Naive thymus-derived CD8-positive, alpha-beta T cell (primary cell): ENCODE measurements around the gene ADAMTS2. TPM values are rescaled to one million over a fixed set of nuclear protein-coding genes. Genes with fewer than 3 reads are reported as not detected.
A peak's percentile ranks its signal among the peaks of the same experiment; 100 is the strongest.

Experiments used
- ATAC-seq, 2 donors: fragments of 150-1000 bp; cut with Tn5 transposase in 1 of 2; sonication (Bioruptor Pico), chemical (Tn5 transposase) in 1 of 2; 1 replicate in 1 of 2; 2 replicates in 1 of 2; pipeline ENCODE4 v1.10.0; 2021; ENCODE audit warnings: mild to moderate bottlenecking in 2 of 2, moderate library complexity in 2 of 2
- POLR2A ChIA-PET: fragments of 350-600 bp; sonication (Branson Sonifier 250); formaldehyde crosslinking; loops from one replicate; lab custom pipeline; 2021; ENCODE audit warnings: antibody characterized with exemption; lab: Charles Lee
- DNase-seq, 10 donors: peaks; one replicate each; pipeline versions ENCODE4 v3.0.0 to v3.0.0-alpha.2; 2020 to 2022
- H3K27ac Mint-ChIP-seq, 10 donors: one replicate each; pipeline ENCODE4 v1.8.0; 2020 to 2022; ENCODE audit warnings: mild to moderate bottlenecking in 10 of 10, mixed read lengths in 10 of 10, moderate library complexity in 4 of 10, inconsistent platforms in 1 of 10
- H3K27me3 Mint-ChIP-seq, 5 donors: one replicate each; pipeline ENCODE4 v1.8.0; 2021 to 2022; ENCODE audit warnings: mixed read lengths in 5 of 5
- H3K36me3 Mint-ChIP-seq, 3 donors: one replicate each; pipeline ENCODE4 v1.8.0; 2020 to 2022; ENCODE audit warnings: mixed read lengths in 3 of 3, mild to moderate bottlenecking in 2 of 3, inconsistent platforms in 1 of 3
- H3K4me1 Mint-ChIP-seq, 4 donors: one replicate each; pipeline ENCODE4 v1.8.0; 2021 to 2022; ENCODE audit warnings: mixed read lengths in 4 of 4
- H3K4me3 Mint-ChIP-seq, 10 donors: one replicate each; pipeline ENCODE4 v1.8.0; 2020 to 2022; ENCODE audit warnings: mild to moderate bottlenecking in 10 of 10, mixed read lengths in 10 of 10, moderate library complexity in 6 of 10, inconsistent platforms in 1 of 10
- H3K9me3 Mint-ChIP-seq, 9 donors: one replicate each; pipeline ENCODE4 v1.8.0; 2020 to 2022; ENCODE audit warnings: mixed read lengths in 9 of 9, mild to moderate bottlenecking in 3 of 9, inconsistent platforms in 1 of 9, moderate library complexity in 1 of 9
- polyA plus RNA-seq, 3 donors: library from polyadenylated mRNA; unstranded; fragments of 300-500 nt; fragmentation: Illumina TruSeq; gene quantifications; one replicate each; pipeline ENCODE4 v1.2.3, GENCODE V29; 2021
- total RNA-seq, 8 experiments: library from RNA in 2 of 8; stranded (reverse) in 2 of 8; gene quantifications; one replicate each; pipeline ENCODE4 v1.2.3 and lab custom pipeline; 2021 to 2026

Gene ADAMTS2
- total and polyA plus RNA-seq, 5 experiments from 2014 or later: 0.02 TPM; not detected in 4

GRCh38 chr5:179300581-179301180, 44.6 kb downstream of the ADAMTS2 start:
- Mint-ChIP-seq H3K27me3 (peaks cover 0 to 29% (median 5%) of the 10 kb centered on the region in 5 donors), H3K27ac (no peak overlapping the region), H3K4me3 (no peak overlapping the region), H3K9me3 (peaks cover 7 to 45% (median 22%) of the 10 kb centered on the region in 9 donors), H3K36me3 (peaks cover 0 to 22% (median 2%) of the 10 kb centered on the region in 3 donors), H3K4me1 (no peaks in the 10 kb centered on the region)
- ATAC-seq (no peak), DNase-seq (peak in 1 of 10 donors; percentile 22)
- POLR2A ChIA-PET: no interaction called here

- DNase-seq (peak in 1 of 10 donors; percentile 22), ATAC-seq (no peak)
- H3K27me3 Mint-ChIP-seq: peaks cover 0 to 32% (median 5%) of the 10 kb centered on the region in 5 donors
- H3K4me1 Mint-ChIP-seq: no peaks in the 10 kb centered on the region
- H3K36me3 Mint-ChIP-seq: peaks cover 0 to 9% (median 0%) of the 10 kb centered on the region in 3 donors
- no peak overlapping the region for H3K4me3 Mint-ChIP-seq
- H3K27ac Mint-ChIP-seq: no peak overlapping the region
- POLR2A ChIA-PET: no interaction called here
- peaks cover 0 to 27% (median 8%) of the 10 kb centered on the region in 9 donors for H3K9me3 Mint-ChIP-seq
These were observed 46.9 kb downstream of the ADAMTS2 start for GRCh38 chr5:179298181-179298993.

DNA sequence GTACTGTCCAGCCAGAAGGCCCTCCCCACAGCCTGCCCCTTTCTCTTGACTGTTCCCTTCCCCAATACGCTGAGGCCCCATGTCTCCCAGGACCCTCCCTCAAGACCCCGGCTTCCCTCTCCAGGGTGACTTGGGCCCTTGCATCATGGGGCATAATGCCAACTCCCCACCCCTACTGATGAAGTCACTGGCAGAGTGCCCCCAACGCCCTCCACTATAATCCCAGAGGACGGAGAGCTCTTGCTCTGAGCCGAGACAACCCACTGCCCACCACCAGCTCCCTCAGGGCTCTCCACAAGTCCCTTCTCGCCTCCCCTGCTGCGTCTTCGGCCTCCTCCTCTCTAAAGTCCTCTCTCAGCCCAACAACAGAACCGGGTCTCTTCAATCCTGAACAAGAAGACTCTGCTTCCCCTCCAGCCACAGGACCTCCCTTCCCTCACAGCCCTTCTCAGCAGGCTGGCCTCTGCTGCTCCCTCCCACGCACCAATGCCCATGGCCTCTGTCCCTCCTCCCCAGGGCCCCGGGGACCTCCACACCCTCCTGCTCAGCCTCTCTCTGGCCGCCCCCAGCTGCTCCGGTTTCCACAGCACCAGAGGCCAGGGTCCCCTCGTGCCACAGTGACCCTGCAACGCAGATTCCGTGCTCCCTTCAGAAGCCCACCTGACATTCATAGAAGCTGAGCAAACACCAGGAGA, 47.6 kb downstream of the ADAMTS2 start:
- peaks cover 0 to 9% (median 0%) of the 10 kb centered on the region in 3 donors for H3K36me3 Mint-ChIP-seq
- DNase-seq (peak in 1 of 10 donors; percentile 46), ATAC-seq (no peak)
- no peaks in the 10 kb centered on the region for H3K4me1 Mint-ChIP-seq
- H3K9me3 Mint-ChIP-seq: peaks cover 0 to 24% (median 8%) of the 10 kb centered on the region in 9 donors
- POLR2A ChIA-PET: no interaction called here
- H3K27me3 Mint-ChIP-seq: peaks cover 0 to 32% (median 5%) of the 10 kb centered on the region in 5 donors
- no peak overlapping the region for H3K27ac Mint-ChIP-seq
- H3K4me3 Mint-ChIP-seq: no peak overlapping the region

GRCh38 chr5:179297026-179297425, 48.2 kb downstream of the ADAMTS2 start:
- ATAC-seq: no peak
- DNase-seq: no peak
- Mint-ChIP-seq H3K9me3 (peaks cover 0 to 23% (median 8%) of the 10 kb centered on the region in 9 donors), H3K27me3 (peaks cover 0 to 29% (median 5%) of the 10 kb centered on the region in 5 donors), H3K4me3 (no peak overlapping the region), H3K4me1 (no peaks in the 10 kb centered on the region), H3K27ac (no peak overlapping the region), H3K36me3 (peaks cover 0 to 9% (median 0%) of the 10 kb centered on the region in 3 donors)
- POLR2A ChIA-PET: no interaction called here

- DNase-seq (peak in 1 of 10 donors; percentile 35), ATAC-seq (no peak)
- Mint-ChIP-seq H3K9me3 (peaks cover 0 to 23% (median 8%) of the 10 kb centered on the region in 9 donors), H3K27me3 (peaks cover 0 to 29% (median 5%) of the 10 kb centered on the region in 5 donors), H3K27ac (no peak overlapping the region), H3K4me1 (no peaks in the 10 kb centered on the region), H3K36me3 (peaks cover 0 to 9% (median 0%) of the 10 kb centered on the region in 3 donors), H3K4me3 (no peak overlapping the region)
- POLR2A ChIA-PET: no interaction called here
These were observed 49.0 kb downstream of the ADAMTS2 start for GRCh38 chr5:179296150-179296821.

- H3K36me3 Mint-ChIP-seq: peaks cover 0 to 9% (median 0%) of the 10 kb centered on the region in 3 donors
- no peak for ATAC-seq
- H3K27me3 Mint-ChIP-seq: peaks cover 0 to 29% (median 5%) of the 10 kb centered on the region in 5 donors
- peaks cover 0 to 23% (median 6%) of the 10 kb centered on the region in 9 donors for H3K9me3 Mint-ChIP-seq
- peak in 1 of 10 donors; percentile 28 for DNase-seq
- no peak overlapping the region for H3K4me3 Mint-ChIP-seq
- POLR2A ChIA-PET: no interaction called here
- H3K27ac Mint-ChIP-seq: no peak overlapping the region
- no peaks in the 10 kb centered on the region for H3K4me1 Mint-ChIP-seq
These were observed 49.5 kb downstream of the ADAMTS2 start for GRCh38 chr5:179295778-179296149.

DNA sequence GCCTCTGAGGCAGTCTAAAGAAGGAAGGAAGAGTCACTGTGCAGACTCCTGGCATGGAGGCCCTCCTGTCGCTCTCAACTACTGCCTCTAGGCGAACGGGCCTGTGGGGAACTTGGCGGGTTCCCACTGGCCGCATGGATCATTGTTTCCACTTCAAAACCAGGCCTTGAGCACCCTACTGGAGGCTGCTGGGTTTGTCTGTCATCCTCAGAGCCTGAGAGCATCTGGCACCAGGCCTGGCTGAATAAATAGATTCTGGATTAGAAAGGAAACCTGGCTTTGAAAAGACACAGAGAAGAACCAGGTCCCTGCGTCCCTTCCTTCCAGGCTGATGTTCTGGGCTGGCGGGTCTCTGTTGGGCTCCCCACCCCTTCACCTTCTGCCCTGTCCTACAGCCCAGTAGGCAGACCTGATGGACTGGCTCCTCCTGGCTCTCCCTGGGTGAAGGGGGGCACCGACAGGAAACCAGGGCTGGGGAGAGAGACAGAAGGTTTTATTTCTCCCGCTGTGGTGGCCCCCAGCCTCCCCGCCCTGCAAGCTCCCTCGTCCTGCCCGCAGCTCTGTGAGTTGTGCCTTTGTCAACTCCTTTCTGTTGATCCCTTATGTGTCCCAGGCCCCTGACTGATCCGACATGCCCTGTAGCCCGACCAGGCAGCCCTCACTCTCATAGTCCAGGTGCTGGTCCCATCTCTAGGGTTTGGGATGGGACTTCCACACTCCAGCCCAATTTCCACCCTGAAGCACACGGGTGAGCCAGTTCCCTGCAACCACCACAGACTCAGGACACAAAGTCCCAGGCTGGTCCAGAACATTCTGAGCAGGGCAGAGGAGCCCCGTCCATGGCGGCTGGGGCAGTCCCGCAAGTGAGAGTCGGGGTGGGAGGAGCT, 50.1 kb downstream of the ADAMTS2 start:
- ATAC-seq (no peak), DNase-seq (peak in 1 of 10 donors; percentile 23)
- H3K36me3 Mint-ChIP-seq: peaks cover 0 to 9% (median 0%) of the 10 kb centered on the region in 3 donors
- POLR2A ChIA-PET: no interaction called here
- H3K27me3 Mint-ChIP-seq: peaks cover 0 to 29% (median 5%) of the 10 kb centered on the region in 5 donors
- peaks cover 0 to 20% (median 6%) of the 10 kb centered on the region in 9 donors for H3K9me3 Mint-ChIP-seq
- H3K27ac Mint-ChIP-seq: no peak overlapping the region
- no peaks in the 10 kb centered on the region for H3K4me1 Mint-ChIP-seq
- H3K4me3 Mint-ChIP-seq: no peak overlapping the region

- ATAC-seq: no peak
- peak in 1 of 10 donors; percentile 27 for DNase-seq
- Mint-ChIP-seq H3K36me3 (peaks cover 0 to 9% (median 0%) of the 10 kb centered on the region in 3 donors), H3K27ac (no peak overlapping the region), H3K27me3 (peaks cover 0 to 26% (median 5%) of the 10 kb centered on the region in 5 donors), H3K4me1 (no peaks in the 10 kb centered on the region), H3K9me3 (peaks cover 0 to 17% (median 4%) of the 10 kb centered on the region in 9 donors), H3K4me3 (no peak overlapping the region)
- POLR2A ChIA-PET: no interaction called here
These were observed 51.0 kb downstream of the ADAMTS2 start for GRCh38 chr5:179294131-179294780.

DNA sequence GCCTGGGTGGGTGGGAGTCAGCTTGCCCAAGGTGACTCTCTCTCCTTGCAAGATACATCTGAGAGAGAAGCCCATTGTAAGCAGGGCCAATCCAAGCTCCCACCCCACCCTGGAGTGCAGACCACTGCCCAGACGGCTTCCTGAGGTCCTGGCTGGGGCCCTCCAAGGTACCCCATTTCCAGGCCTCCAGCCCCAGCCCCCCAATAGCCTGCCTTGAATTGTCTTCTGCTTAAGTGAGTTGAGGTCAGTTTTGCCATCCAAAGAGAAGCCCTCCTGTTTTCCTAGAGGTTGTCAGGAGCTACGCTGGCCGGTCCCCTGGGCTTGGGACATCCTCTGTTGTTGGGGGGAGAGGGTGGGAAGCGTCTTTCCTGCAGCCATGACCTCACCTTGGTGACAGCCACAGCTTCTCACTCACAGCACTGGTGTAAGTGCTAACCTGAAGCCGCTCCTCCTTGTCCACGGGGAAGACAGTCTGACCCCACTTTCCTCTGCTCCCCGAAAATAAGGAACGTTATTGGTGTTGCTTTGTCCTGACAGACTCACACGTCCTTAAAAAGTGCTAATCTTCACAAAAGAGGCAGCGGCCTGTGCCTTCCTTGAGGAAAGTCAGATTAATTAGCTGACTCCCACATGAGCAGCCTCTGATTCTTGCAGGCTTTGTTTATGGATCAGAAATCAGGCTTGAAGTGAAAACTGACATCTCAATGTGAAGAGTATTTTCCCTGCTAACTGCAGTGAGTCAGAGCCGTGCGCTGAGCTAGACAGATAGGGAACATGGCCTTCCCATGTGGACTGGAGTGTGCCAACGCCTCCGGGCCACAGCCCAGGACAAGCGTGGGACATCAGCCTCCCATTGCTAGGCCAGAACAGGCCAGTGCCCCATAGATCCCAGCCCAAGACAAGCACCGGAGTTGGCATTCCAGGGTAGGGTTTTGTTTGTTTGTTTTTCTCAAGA, 52.3 kb downstream of the ADAMTS2 start:
- Mint-ChIP-seq H3K9me3 (peaks cover 0 to 10% (median 1%) of the 10 kb centered on the region in 9 donors), H3K27ac (no peak overlapping the region), H3K4me3 (no peak overlapping the region), H3K4me1 (no peaks in the 10 kb centered on the region), H3K27me3 (peaks cover 0 to 17% (median 2%) of the 10 kb centered on the region in 5 donors), H3K36me3 (no peaks in the 10 kb centered on the region)
- POLR2A ChIA-PET: no interaction called here
- ATAC-seq (no peak), DNase-seq (peak in 1 of 10 donors; percentile 41)

DNA sequence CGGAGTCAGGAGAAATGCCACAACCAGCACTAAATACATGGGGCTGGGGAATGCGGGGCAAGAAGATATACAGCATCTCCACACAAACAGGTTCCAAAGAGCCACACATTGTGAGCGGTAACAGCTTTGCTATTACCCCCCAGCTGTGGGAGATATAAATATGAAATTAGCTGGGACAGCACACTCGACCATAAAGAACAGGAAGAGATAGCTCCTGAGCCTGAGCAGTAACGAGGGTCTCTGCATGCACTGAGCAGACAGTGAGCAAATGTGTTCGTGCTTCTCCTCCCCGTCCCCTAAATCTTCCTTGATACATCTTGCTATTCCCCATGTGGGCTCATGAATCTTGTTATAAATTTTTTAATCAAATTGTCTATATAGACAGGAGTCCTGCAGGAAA, 53.1 kb downstream of the ADAMTS2 start:
- POLR2A ChIA-PET: no interaction called here
- Mint-ChIP-seq H3K36me3 (no peaks in the 10 kb centered on the region), H3K9me3 (peaks cover 0 to 6% (median 0%) of the 10 kb centered on the region in 9 donors), H3K27ac (no peak overlapping the region), H3K4me1 (no peaks in the 10 kb centered on the region), H3K4me3 (no peak overlapping the region), H3K27me3 (peaks cover 0 to 11% (median 0%) of the 10 kb centered on the region in 5 donors)
- DNase-seq (no peak), ATAC-seq (no peak)
